Forelimb muscle (tissue), 1 donor: ENCODE measurements around the gene PHTF1. TPM values are rescaled to one million over a fixed set of nuclear protein-coding genes. Genes with fewer than 3 reads are reported as not detected.
"Not testable (repeated sequence)": the region's sequence is repeated elsewhere in the genome, so short reads cannot be mapped to it uniquely, and the experiment has no call there.

Experiments used
- DNase-seq: peaks from one replicate; pipeline ENCODE4 v3.0.0-alpha.2; 2013; ENCODE audit warnings: low read depth
- polyA plus RNA-seq: library from polyadenylated mRNA; unstranded; fragments of 120-200 nt; gene quantifications from one replicate; pipeline ENCODE4 v1.2.1, GENCODE V29; 2013; ENCODE audit not compliant: insufficient read length

The PHTF1 gene
- polyA plus RNA-seq, 1 donor: 13.8 TPM

DNA sequence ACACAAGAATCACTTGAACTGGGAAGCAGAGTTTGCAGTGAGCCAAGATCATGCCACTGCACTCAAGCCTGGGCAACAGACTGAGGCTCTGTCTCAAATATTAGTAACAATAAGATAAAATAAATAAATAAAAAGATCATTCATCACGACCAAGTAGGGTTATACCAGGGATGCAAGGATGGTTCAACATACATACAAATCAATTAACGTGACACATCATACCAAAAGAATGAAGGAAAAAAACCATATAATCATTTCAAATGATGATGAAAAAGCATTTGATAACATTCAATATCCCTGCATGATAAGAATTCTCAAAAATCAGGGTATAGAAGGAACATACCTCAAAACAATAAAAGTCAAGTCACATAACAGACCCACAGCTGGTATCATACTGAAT, 38.3 kb downstream of the PHTF1 start:
- no peak for DNase-seq

DNA sequence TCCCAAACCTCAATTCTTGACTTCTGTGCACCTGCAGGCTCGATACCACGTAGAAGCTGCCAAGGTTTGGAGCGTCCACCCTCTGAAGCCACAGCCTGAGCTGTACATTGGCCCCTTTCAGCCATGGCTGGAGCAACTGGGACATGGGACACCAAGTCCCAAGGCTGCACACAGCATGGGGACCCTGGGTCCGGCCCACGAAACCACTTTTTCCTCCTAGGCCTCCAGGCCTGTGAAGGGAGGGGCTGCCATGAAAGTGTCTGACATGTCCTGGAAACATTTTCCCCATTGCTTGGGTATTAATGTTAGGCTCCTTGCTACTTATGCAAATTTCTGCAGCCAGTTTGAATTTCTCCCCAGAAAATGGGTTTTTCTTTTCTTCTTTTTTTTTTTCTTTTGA, 40.7 kb downstream of the PHTF1 start:
- DNase-seq: not testable (repeated sequence)

DNA sequence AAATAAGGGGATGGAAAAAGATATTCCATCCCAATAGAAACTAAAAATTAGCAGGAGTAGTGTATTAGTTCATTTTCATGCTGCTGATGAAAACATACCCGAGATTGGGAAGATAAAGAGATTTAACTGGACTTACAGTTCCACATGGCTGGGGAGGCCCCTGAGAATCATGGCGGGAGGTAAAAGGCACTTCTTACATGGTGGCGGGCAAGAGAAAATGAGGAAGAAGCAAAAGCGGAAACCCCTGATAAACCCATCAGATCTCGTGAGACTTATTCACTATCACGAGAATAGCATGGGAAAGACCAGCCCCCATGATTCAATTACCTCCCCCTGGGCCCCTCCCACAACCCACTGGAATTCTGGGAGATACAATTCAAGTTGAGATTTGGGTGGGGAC, 41.8 kb downstream of the PHTF1 start:
- not testable (repeated sequence) for DNase-seq

DNA sequence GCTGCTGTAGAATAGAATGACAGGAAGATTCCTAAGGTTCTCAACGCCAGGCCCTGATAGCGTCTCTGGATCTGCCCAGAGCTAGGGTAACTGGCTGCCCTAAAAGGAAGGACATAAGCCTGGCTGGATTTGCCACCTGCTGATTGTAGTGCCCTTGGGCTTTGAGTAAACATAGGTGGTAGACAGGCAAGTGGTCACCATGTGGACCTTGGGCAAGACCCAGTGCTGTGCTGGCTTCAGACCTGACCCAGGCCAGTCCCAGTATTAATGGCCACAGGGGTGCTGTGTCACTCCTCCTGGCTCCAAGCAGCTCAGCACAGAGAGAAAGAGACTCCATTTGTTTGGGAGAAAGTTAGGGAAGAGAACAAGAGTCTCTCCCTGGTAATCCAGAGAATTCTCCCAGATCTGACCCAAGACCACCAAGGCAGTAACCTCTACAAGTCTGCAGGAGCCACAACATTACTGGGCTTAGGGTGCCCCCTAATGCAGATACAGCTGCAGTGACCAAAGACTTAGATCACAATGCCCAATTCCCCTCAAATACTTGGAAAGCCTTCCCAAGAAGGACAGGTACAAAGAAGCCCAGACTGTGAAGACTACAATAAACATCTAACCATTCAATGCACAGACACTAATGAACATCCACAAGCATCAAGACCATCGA, 44.5 kb downstream of the PHTF1 start:
- DNase-seq: no peak

DNA sequence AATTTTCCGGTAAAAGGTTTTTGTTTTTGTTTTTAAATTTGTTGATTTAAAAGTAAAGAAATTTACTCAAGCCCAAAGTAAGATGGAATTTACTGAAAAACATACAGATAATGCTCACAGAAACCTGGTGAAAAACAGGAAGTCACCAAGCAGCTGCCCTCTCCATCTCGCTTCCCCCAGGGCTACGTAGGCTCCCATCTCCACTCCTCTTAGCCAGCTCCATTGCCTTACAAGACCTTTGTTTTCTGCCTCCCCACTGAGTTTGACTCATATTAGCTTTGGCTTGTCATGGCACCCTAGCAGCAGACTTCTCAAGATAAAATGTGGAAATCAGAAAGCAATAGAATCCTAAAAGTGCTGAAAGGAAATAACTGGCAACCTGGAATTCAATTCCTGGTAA, 57.9 kb downstream of the PHTF1 start:
- no peak for DNase-seq

DNA sequence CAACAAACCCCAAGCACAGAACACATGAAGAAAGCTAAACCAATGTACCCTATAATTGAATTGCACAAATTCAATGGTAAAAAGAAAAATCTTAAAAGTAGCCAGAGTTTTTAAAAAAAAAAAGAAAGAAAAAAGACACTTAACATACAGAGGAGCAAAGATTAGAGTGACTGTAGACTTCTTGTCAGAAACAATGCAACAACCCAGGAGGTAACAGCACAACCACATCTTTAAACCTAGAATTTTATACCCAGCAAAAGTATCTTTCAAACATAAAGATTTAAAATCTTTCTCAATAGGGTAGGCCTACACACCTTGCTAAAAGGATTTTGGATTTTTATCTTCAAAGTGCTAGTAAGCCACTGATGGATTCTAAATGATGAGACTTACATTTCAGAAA, 64.4 kb downstream of the PHTF1 start:
- no peak for DNase-seq

DNA sequence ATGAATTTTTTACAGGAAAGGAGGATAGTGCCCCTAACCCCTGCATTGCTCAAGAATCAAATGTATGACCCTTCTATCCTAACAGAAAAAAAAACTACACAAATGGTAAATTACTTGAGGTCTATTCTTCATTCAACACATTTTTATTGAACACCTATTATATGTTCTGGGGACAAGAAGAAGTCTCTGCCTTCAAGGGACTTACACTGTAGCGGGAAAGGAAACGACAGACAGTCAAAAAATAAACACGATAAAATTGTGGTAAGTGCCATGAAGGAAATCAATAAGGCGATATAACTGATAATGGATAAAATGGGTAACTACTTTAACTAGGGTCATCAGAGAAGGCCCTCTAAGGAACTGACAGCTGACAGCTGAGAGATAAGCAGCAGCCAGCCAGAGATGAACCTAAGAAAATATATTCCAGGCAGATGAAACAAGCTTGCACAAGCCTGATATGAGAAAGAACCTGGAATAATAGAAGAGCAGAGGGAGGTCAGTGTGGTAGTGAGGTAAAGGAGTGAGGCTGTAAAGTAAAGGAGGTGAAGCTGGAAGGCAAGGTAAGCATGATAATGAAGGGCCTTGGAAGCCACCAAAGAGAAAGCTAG, 66.4 kb downstream of the PHTF1 start:
- no peak for DNase-seq

DNA sequence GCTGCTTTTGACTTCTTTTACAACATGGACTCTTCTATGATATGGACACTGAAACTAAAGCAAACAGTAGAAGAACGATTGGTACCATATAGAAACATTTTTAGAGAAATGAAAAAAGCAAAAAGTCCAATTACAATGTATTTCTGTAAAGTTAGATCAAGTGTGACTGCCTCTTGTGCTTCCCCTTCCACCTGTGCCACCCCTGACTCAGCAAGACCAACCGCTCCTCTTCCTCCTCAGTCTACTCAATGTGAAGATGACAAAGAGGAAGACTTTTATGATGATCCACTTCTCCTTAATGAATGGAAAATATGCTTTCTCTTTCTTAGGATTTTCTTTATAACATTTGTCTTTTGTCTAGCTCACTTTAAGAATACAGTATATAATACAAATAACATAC, 66.9 kb downstream of the PHTF1 start:
- no peak for DNase-seq

DNA sequence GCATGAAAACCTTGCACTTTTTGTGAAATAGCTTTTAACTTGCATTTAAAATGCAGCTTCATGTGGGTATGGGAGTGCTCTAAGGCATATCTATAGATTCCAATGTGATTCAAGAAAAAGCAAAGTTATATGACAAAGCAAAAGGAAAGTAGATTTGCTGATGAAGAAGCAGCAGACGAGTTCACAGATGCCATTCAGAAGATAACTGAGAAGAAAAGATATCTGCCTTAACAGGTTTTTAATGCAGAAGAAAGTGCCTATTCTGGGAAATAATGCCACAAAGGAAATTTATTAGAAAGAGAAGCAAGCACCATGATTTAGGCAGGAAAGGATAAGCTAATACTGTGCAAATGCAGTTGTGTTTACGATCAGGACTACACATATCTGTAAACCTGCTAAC, 68.1 kb downstream of the PHTF1 start:
- no peak for DNase-seq

DNA sequence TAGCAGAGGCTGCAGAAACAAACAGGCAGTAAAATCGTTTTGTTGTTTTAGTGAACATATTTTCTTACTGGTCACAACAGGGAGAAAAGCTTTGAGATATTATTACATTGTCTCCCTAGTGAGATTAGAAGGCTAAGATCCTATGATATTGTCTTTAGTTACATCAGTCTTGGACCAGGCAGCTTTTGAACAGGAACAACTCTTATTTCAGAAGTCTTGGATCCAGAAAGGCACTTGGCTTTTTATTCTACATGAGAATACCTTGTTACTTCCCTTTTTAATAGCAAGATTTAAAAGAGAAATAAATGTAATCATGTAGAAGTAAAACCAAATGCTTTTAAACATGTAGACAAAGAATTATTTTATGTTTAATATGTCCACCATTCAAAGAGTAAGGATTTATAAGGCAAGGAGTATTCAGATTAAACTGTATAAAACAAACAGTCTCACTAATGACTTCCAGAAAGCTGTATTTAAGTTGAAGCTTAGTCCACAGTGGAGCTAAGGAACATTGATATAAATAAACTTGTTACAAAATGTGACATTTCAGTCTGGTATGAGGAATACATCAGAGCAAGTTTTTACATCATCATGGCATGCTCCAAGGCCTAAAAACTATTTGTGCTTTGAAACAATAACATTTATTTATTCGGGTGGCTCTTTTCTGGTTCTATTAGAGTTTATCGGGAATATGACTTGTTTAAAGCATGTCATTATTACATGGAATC, 72.2 kb downstream of the PHTF1 start:
- no peak for DNase-seq

DNA sequence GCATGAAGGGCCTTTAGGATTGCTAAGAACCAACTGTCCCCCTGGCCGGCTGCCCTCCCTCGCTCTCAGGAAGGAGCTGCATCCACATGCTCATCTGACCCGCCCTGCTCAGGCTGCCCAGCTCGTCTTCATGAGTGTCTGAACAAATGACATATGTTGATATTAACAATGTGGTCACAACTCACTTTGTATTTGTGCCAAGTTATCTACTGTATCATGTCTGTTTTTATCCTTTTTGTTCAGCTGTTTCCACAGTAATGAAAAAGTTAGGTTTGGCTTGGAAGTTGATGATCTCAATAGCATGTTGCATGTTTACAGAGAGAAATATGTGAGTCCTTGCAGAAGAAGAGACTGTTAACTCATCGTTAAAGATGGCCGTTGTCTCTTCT, 75.1 kb downstream of the PHTF1 start:
- no peak for DNase-seq

DNA sequence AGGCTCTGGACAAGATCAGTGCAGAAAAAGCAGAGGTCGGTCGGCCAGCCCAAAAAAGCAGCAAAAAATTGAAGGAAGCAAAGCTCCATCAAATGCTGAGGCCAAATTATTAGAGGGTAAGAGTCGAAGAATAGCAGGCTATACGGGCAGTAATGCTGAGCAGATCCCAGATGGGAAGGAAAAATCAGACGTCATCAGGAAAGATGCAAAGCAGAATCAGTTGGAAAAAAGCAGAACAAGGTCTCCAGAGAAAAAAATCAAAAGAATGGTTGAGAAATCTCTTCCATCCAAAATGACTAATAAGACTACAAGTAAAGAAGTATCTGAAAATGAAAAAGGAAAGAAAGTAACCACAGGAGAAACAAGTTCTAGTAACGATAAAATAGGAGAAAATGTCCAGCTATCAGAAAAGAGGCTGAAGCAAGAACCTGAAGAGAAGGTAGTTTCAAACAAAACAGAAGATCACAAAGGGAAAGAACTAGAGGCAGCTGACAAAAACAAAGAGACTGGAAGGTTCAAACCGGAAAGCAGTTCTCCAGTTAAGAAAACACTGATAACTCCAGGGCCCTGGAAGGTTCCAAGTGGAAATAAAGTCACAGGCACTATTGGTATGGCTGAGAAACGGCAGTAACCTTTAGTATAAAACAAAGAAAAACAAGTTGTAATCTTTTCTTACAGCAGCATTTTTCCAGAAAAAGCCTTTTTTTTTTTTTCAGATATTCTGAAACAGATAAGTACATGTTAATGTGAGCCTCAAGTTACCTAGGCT, 75.7 kb downstream of the PHTF1 start:
- DNase-seq: no peak

DNA sequence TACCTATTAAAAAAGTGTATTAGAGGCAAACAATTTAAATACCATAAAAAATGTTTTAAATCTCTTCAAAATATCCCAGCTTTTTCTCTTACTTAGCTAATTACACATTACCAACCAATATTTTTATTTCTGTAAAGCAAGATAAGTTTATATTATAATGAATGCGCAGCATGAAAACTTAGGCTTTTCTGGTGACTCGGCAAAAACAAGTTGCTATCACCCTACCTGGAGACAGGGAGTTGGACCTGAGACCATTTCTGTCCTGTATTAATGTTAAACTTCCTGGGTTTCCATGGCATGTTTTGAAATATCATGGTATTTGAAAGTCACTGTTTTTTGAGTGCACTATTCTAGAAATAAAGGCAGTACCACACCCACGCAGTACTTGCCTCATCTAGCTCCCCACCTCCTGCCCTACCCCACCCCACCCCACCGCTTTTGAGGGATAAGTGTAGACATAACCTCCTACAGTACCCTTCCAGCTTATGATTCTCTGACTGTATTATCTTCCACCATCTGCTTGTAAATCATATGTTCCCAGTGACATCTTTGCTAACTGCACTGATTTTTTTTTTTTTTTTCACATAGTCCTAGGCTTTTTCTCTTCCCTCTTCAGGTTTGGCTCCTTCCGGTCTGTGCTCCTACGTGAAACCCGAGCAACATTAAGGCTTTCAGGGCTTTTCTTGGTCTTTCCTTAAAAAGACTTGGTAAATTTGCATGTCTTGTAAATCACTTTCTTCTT, 77.5 kb downstream of the PHTF1 start:
- DNase-seq: no peak

DNA sequence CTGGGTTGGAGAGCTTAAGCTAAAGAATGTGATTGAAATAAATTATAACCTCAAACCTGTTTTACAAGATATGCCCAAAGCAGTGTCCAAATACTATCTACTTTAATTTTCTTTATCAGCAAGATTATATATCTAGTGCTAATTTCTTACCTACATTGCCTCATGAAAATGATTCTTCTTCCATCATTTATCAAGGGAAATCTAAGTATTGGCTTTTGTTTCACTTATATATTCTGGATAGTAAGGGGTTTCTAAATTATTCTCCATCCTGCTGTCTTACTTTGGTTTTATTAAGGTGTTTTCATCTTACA, 81.2 kb downstream of the PHTF1 start:
- DNase-seq: no peak

DNA sequence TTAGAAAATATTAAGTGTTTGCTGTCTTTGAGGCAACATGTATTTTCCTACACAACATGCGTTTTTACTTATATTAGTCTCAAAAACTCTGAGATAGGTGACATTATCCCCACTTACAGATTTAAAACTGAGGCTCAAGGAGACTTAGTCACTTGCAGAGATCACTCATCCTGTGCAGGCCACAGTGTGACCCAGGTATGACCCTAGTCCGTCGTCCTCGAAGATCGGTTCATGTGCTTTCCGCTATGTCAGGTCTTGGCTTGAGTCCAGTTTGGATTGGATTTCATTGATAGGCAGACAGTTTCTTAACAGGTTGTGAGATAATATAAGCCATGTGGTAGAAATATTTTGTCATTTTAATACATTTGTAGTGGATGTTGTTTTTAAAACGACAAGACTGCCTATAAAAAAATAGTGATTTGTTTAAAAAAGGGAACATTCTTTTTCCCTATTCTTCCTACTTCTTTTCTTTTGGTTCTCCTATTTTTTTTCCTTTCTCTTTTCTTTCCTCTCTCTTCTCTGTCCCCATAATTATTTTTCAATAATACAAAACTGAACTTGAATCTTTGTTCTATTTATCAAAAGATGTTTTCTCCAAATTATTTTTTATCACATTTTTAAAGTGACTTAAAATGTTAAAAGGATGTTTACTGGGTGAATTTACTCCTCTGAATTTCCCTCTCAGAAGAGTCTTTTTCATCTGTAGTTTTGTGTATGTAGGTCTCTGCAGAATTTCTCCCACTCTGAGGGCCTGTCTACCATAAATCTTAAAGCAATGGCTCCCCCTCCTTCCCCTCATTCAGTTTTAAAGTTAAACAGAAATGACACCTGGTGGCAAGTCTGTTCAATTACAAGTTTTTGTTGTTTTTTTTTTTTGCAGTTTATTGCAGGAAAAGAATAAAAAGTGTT, 81.8 kb downstream of the PHTF1 start:
- DNase-seq: no peak

DNA sequence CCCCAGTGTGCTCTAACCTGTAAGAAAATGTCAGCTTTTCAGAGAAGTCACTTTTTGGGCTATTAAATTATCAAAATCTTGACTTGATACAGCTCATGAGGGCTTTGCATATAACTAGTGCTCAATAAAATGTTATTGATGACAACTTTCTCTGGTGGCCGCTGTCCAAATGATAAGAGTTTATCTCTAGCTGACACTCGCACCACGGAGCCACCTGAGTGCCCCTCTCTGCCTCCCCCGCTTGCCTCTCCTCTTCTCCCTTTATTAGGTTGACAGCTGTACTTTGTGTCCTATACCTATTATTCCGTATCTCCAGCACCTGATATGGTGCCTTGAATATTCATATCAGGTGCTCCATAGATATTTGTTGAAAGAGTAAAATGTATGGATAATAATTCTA, 82.8 kb downstream of the PHTF1 start:
- no peak for DNase-seq

DNA sequence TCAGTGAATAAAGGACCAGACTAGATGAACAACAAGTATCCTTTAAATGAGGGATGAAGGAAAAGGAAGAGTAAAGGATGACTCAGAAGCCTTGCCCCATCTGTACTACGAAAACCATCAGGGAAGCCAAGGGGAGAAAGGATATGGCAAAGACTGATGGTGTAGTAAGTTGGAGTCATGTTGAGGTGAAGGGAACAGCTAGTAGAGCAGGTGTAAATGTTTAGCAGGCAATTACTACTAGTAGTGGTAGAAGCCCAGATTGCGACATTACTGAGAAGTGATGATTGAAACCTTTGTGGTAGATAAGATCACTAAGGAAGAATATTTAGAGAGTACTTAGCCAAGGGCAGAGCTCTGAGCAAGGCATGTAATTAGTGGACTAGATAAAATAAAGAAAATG, 84.0 kb downstream of the PHTF1 start:
- DNase-seq: no peak

DNA sequence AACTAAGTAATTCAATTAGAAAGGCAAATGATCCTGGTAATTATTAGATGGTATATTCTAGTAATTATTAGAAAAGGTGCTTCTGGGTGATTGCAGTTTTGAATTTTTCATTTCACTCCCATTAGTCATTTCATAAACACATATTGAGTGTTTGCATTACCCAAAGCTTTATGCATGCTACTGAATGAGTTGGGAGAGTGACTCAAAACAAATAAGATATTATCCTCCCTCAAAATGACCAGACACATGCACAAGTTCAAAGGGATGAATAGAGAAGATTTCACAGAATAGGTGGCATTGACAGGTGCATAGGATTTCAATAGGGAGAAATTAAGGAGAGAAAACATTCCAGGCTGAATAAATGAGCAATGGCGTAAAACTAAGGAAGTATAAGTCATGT, 84.7 kb downstream of the PHTF1 start:
- DNase-seq: no peak

DNA sequence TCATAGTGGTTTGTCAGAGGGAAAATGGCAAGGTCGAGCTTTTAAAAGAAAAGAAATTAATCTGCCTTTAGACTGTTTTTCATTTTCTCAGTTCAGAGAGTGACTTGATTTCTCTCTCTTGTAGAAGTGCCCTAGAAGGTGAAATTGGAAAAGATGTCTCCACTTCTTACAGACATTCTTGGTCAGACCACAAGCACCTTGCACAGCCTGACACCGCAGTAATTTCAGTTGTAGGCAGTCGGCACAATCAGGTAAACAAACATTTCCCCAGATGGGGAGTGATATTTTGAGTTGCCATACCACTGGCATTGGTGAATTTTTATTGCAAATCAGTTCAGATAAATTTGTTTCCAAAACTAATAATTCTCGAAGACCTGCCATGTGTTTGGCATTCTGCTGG, 86.8 kb downstream of the PHTF1 start:
- DNase-seq: no peak

DNA sequence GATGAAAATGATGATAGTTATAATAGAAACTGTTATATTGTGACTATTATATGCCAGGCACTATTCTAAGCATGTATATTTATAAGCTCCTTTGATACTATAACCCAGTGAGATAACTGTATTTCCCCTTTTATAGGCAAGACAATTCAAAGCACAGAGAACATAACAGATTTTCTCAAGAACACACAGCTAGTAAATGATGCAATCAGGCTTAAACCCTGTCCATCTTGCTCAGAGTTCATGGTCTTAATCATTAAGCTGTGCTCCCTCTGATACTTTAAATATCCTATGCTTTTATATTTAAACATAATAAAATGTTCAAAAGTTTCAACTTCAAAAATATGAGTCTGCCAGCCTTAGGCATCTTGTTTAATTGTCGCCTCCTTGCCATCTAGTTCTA, 88.6 kb downstream of the PHTF1 start:
- no peak for DNase-seq

DNA sequence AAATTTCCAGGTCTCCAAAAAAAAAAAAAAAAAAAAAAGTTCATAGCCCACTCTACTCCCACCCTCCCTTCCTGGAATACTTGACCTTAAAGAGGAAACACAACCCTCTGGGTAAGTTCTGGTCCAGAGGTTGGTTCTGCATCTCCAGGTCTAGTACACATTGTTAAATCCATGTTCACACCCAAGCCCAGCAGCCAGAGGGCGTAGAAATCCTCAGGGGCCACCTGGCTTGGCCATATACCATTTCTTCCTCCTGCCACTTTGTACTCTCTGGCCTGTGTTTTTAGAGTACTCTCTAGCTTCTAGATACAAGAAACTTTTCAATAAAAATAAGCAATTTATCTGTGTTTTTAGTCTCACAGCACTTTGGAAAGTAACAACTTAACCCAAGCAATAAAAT, 89.3 kb downstream of the PHTF1 start:
- no peak for DNase-seq
